Panc1 (cell line): ENCODE data around the gene YES1. TPM values are rescaled to one million over a fixed set of nuclear protein-coding genes. Genes with fewer than 3 reads are reported as not detected.
"Not testable (repeated sequence)": the region's sequence is repeated elsewhere in the genome, so short reads cannot be mapped to it uniquely, and the experiment has no call there.

Source experiments
- ATAC-seq: fragments of 200-7000 bp; cut with Tn5 transposase; 2 replicates; pipeline ENCODE4 v1.9.1; 2020; ENCODE audit warnings: mild to moderate bottlenecking, moderate library complexity
- BruUV-seq: library from RNA; stranded (reverse); fragments of 400-500 nt; replicated peaks from 2 replicates; lab custom pipeline; 2021; lab: Mats Ljungman, UMichigan
- CTCF ChIA-PET: fragments of 300-600 bp; sonication (Branson Sonifier 250); formaldehyde crosslinking; loops from one replicate; lab custom pipeline; 2022; ENCODE audit warnings: antibody characterized with exemption; lab: Charles Lee
- POLR2A ChIA-PET: fragments of 300-600 bp; sonication (Branson Sonifier 250); formaldehyde crosslinking; loops from one replicate; lab custom pipeline; 2022; ENCODE audit warnings: antibody characterized with exemption; lab: Charles Lee
- DNase-seq: peaks from one replicate; pipeline ENCODE4 v3.0.0-alpha.2; 2010; ENCODE audit warnings: low read depth, low spot score
- H3K27ac ChIP-seq: 2 replicates; pipeline ENCODE4 v1.5.1; 2011; ENCODE audit warnings: mild to moderate bottlenecking, low read length, inconsistent platforms
- H3K27me3 ChIP-seq: fragments of 200-500 bp; sonication (Bioruptor generic); 2 replicates; pipeline ENCODE4 v1.6.0; 2014; ENCODE audit warnings: low read length, inconsistent platforms; ENCODE audit not compliant: control insufficient read depth, insufficient read depth
- H3K36me3 ChIP-seq: fragments of 200-500 bp; sonication (Bioruptor generic); 2 replicates; pipeline ENCODE4 v1.5.1; 2014; ENCODE audit warnings: inconsistent platforms, mild to moderate bottlenecking, low read length, moderate library complexity; ENCODE audit not compliant: control insufficient read depth, insufficient read depth
- H3K4me1 ChIP-seq: 2 replicates; pipeline ENCODE4 v1.5.1; 2011; ENCODE audit warnings: inconsistent platforms, mild to moderate bottlenecking, low read length, moderate library complexity; ENCODE audit not compliant: control insufficient read depth, insufficient read depth
- H3K4me3 ChIP-seq, 2 experiments: 2 replicates each; pipeline ENCODE4 v1.5.1; 2011 to 2012; ENCODE audit warnings: low read depth in 2 of 2, low read length in 2 of 2, mild to moderate bottlenecking in 2 of 2, inconsistent platforms in 1 of 2, moderate library complexity in 1 of 2
- H3K9me3 ChIP-seq: fragments of 200-500 bp; sonication (Bioruptor generic); 2 replicates; pipeline ENCODE4 v1.5.1; 2014; ENCODE audit warnings: low read depth, mild to moderate bottlenecking, inconsistent platforms, low read length, moderate library complexity; ENCODE audit not compliant: control insufficient read depth, insufficient read depth
- CTCF ChIP-seq: fragments of 450-650 bp; IDR thresholded peaks from 2 replicates; pipeline ENCODE4 v1.5.1; 2017; ENCODE audit warnings: mild to moderate bottlenecking
- POLR2AphosphoS5 ChIP-seq: IDR thresholded peaks from 2 replicates; pipeline ENCODE4 v1.6.1; 2012; ENCODE audit warnings: mild to moderate bottlenecking, low read depth, low read length, moderate library complexity
- REST ChIP-seq, 2 experiments: IDR thresholded peaks; 2 replicates each; pipeline ENCODE4 v1.6.1; 2011 to 2012; ENCODE audit warnings: low read depth in 2 of 2, control low read depth in 1 of 2, low read length in 1 of 2, mild to moderate bottlenecking in 1 of 2, moderate library complexity in 1 of 2; ENCODE audit not compliant: insufficient read depth in 1 of 2
- SIN3A ChIP-seq: IDR thresholded peaks from 2 replicates; pipeline ENCODE4 v1.6.1; 2012; ENCODE audit warnings: low read depth, mild to moderate bottlenecking, low read length, moderate library complexity, borderline replicate concordance; ENCODE audit not compliant: insufficient read depth
- TCF7L2 ChIP-seq: IDR thresholded peaks from 2 replicates; pipeline ENCODE4 v1.6.1; 2011; ENCODE audit warnings: mild to moderate bottlenecking, low read depth, low read length, inconsistent platforms
- in situ Hi-C: cut with HindIII; loops from 2 replicates; pipeline ENCODE4 v1.10.0; 2016; ENCODE audit warnings: low sequenced_read_pairs, low pct_unique_long_range_greater_than_20kb
- intact Hi-C: fragments of 100-400 bp; cut with micrococcal nuclease; formaldehyde crosslinking; loops from one replicate; pipeline ENCODE4 v1.10.0; 2022; ENCODE audit not compliant: unreplicated experiment
- total RNA-seq: library from RNA; stranded (reverse); gene quantifications from one replicate; pipeline ENCODE4 v1.2.1, GENCODE V29; 2021; ENCODE audit not compliant: unreplicated experiment

Gene YES1
- total RNA-seq, 1 experiment from 2014 or later: 91.6 TPM

GRCh38 chr18:777021-777420 is 35.0 kb downstream of the YES1 start:
- H3K4me1 ChIP-seq: no peaks in the 10 kb centered on the region
- ChIA-PET CTCF (no interaction called here), POLR2A (no interaction called here)
- TF ChIP-seq POLR2AphosphoS5 (no peak), TCF7L2 (no peak), REST (IDR thresholded peaks at IDR 0.05; ENCODE audit: insufficient read depth in 1 of 2, low read depth in 2 of 2, low read length in 1 of 2) (no peak), CTCF (no peak), SIN3A (no peak)
- intact Hi-C loops (no loop called here), in situ Hi-C loops (no loop called here)
- no peaks in the 10 kb centered on the region for H3K36me3 ChIP-seq
- no peaks in the 10 kb centered on the region for H3K27me3 ChIP-seq
- H3K27ac ChIP-seq: no peak overlapping the region
- ATAC-seq: no peak
- H3K4me3 ChIP-seq: no peak overlapping the region
- no peaks in the 10 kb centered on the region for H3K9me3 ChIP-seq
- DNase-seq: no peak
- no TSS peak for BruUV-seq

- H3K27me3 ChIP-seq, intact Hi-C loops, DNase-seq, CTCF ChIA-PET, POLR2A ChIA-PET, H3K4me1 ChIP-seq, in situ Hi-C loops, H3K36me3 ChIP-seq, H3K9me3 ChIP-seq, ATAC-seq, BruUV-seq, H3K4me3 ChIP-seq, H3K27ac ChIP-seq: not testable (repeated sequence)
Observed at GRCh38 chr18:776044-776443, 36.0 kb downstream of the YES1 start.

GRCh38 chr18:774811-775210 is 37.2 kb downstream of the YES1 start:
- Histone ChIP-seq H3K4me1 (0 out of 2 replicates have a peak, but pooled peaks cover 6% of the 10 kb centered on the region), H3K27ac (no peak overlapping the region), H3K36me3 (no peaks in the 10 kb centered on the region), H3K27me3 (no peaks in the 10 kb centered on the region), H3K4me3 (no peak overlapping the region), H3K9me3 (no peaks in the 10 kb centered on the region)
- in situ Hi-C loops: no loop called here
- intact Hi-C loops: no loop called here
- ATAC-seq (no peak), DNase-seq (no peak)
- ChIA-PET CTCF (no interaction called here), POLR2A (no interaction called here)
- TF ChIP-seq POLR2AphosphoS5 (no peak), CTCF (no peak), REST (IDR thresholded peaks at IDR 0.05; ENCODE audit: insufficient read depth in 1 of 2, low read depth in 2 of 2, low read length in 1 of 2) (no peak), TCF7L2 (no peak), SIN3A (no peak)
- no TSS peak for BruUV-seq
